SH-SY5Y (cell line): ENCODE measurements around the gene TRIM23.

ENCODE experiments used
- GATA2 ChIP-seq: IDR thresholded peaks from 2 replicates; pipeline ENCODE4 v1.6.1; 2011; ENCODE audit warnings: mild to moderate bottlenecking, low read depth, low read length
- GATA3 ChIP-seq: IDR thresholded peaks from 2 replicates; pipeline ENCODE4 v1.6.1; 2011; ENCODE audit warnings: low read depth, mild to moderate bottlenecking, low read length, moderate library complexity

- no peak for TF ChIP-seq GATA2
- no peak for TF ChIP-seq GATA3
These were observed 68.8 kb downstream of the TRIM23 start for GRCh38 chr5:65555287-65555686.
